ENCODE results near the gene WSB2. TPM values are rescaled to one million over a fixed set of nuclear protein-coding genes. Genes with fewer than 3 reads are reported as not detected.
A peak's percentile ranks its signal among the peaks of the same experiment; 100 is the strongest.

Gene WSB2
- total RNA-seq (72.5 TPM), polyA plus RNA-seq (ENCODE audit: insufficient read depth, low read depth, low replicate concordance) (48.8 TPM)
- long read RNA-seq, donor 1, transcript WSB2-201 (9 exons, 2,646 nt) = major isoform, 9 of 10 reads
- long read RNA-seq, donor 1, partial matches to known transcripts = 0 of 10 reads
- long read RNA-seq, donor 1, other reads (novel, unspliced or antisense) = 0 of 10 reads
- long read RNA-seq, donor 2, transcript WSB2-201 (9 exons, 2,646 nt) = major isoform, 9 of 12 reads
- long read RNA-seq, donor 2, partial matches to known transcripts = 0 of 12 reads
- long read RNA-seq, donor 2, other reads (novel, unspliced or antisense) = 0 of 12 reads
- long read RNA-seq, donor 3, transcript WSB2-201 (9 exons, 2,646 nt) = major isoform, 14 of 15 reads
- long read RNA-seq, donor 3, partial matches to known transcripts = 0 of 15 reads
- long read RNA-seq, donor 3, other reads (novel, unspliced or antisense) = 0 of 15 reads
- long read RNA-seq, donor 4, transcript WSB2-201 (9 exons, 2,646 nt) = major isoform, 10 of 13 reads
- long read RNA-seq, donor 4, partial matches to known transcripts = 0 of 13 reads
- long read RNA-seq, donor 4, other reads (novel, unspliced or antisense) = 0 of 13 reads
- long read RNA-seq, donor 5, partial matches to known transcripts = 0 of 1 reads
- long read RNA-seq, donor 5, other reads (novel, unspliced or antisense) = 0 of 1 reads
- long read RNA-seq, donor 6, partial matches to known transcripts = 0 of 4 reads
- long read RNA-seq, donor 6, other reads (novel, unspliced or antisense) = 0 of 4 reads
- long read RNA-seq, donor 7, transcript WSB2-201 (9 exons, 2,646 nt) = major isoform, 44 of 69 reads
- long read RNA-seq, donor 7, partial matches to known transcripts = 18 of 69 reads
- long read RNA-seq, donor 7, other reads (novel, unspliced or antisense) = 4 of 69 reads
- long read RNA-seq, donor 8, transcript WSB2-201 (9 exons, 2,646 nt) = major isoform, 7 of 10 reads
- long read RNA-seq, donor 8, partial matches to known transcripts = 0 of 10 reads
- long read RNA-seq, donor 8, other reads (novel, unspliced or antisense) = 0 of 10 reads
- long read RNA-seq, donor 9, transcript WSB2-201 (9 exons, 2,646 nt) = major isoform, 8 of 12 reads
- long read RNA-seq, donor 9, partial matches to known transcripts = 0 of 12 reads
- long read RNA-seq, donor 9, other reads (novel, unspliced or antisense) = 0 of 12 reads
- long read RNA-seq, donor 10, partial matches to known transcripts = 0 of 4 reads
- long read RNA-seq, donor 10, other reads (novel, unspliced or antisense) = 0 of 4 reads

- no peak for TF ChIP-seq CTCF (IDR thresholded peaks at IDR 0.05; ENCODE audit: borderline replicate concordance, extremely low read depth, insufficient read depth)
- Histone ChIP-seq H3K9me3 (ENCODE audit: control insufficient read depth in 2 of 3, insufficient read depth in 1 of 3, low read length in 3 of 3) (no peaks in the 10 kb centered on the region), H3K4me1 (ENCODE audit: control insufficient read depth in 2 of 3, insufficient read depth in 2 of 3, low read depth in 1 of 3, low read length in 3 of 3) (peaks cover 0 to 13% (median 7%) of the 10 kb centered on the region in 3 donors), H3K27me3 (ENCODE audit: control insufficient read depth, insufficient read depth, low read length) (no peaks in the 10 kb centered on the region), H3K27ac (ENCODE audit: low read depth in 2 of 2, low read length in 2 of 2) (peak within 1 kb of the TSS; percentile 96 to 98), H3K9ac (ENCODE audit: low read length in 3 of 3) (peak within 1 kb of the TSS; percentile 57 to 98 (median 97)), H3K36me3 (ENCODE audit: control insufficient read depth in 2 of 3, insufficient read depth in 3 of 3, low read length in 3 of 3) (no peaks in the 10 kb centered on the region), H3K4me3 (ENCODE audit: low read length in 3 of 3) (peak within 1 kb of the TSS; percentile 79 to 95 (median 89))
- FAIRE-seq (no peak), DNase-seq (peak; percentile 68 to 93 (median 86))
- intact Hi-C loops (cut with DNase I) = no loop called here
Observed at GRCh38 chr12:118061011-118061872, at the start of gene WSB2. Gene WSB2 (minus strand): TSS chr12:118061179. CDS start chr12:118061048, 131 bp downstream.

GRCh38 chr12:118109088-118109487 lies 48.1 kb upstream of the WSB2 start:
- Histone ChIP-seq H3K36me3 (ENCODE audit: control insufficient read depth in 2 of 3, insufficient read depth in 3 of 3, low read length in 3 of 3) (no peaks in the 10 kb centered on the region), H3K27me3 (ENCODE audit: control insufficient read depth, insufficient read depth, low read length) (no peaks in the 10 kb centered on the region), H3K27ac (ENCODE audit: low read depth in 2 of 2, low read length in 2 of 2) (no peak overlapping the region), H3K9ac (ENCODE audit: low read length in 3 of 3) (no peak overlapping the region), H3K4me3 (ENCODE audit: low read length in 3 of 3) (no peak overlapping the region), H3K9me3 (ENCODE audit: control insufficient read depth in 2 of 3, insufficient read depth in 1 of 3, low read length in 3 of 3) (no peaks in the 10 kb centered on the region), H3K4me1 (ENCODE audit: control insufficient read depth in 2 of 3, insufficient read depth in 2 of 3, low read depth in 1 of 3, low read length in 3 of 3) (peaks cover 0 to 2% (median 0%) of the 10 kb centered on the region in 3 donors)
- intact Hi-C loops (cut with DNase I) = no loop called here
- FAIRE-seq (no peak), DNase-seq (no peak)
- no peak for TF ChIP-seq CTCF (IDR thresholded peaks at IDR 0.05; ENCODE audit: borderline replicate concordance, extremely low read depth, insufficient read depth)

- H3K27me3 ChIP-seq (ENCODE audit: control insufficient read depth, insufficient read depth, low read length) = no peaks in the 10 kb centered on the region
Observed at GRCh38 chr12:118107694-118108093, 46.7 kb upstream of the WSB2 start.

More at GRCh38 chr12:118107694-118108093, 46.7 kb upstream of the WSB2 start:
- Histone ChIP-seq H3K9ac (ENCODE audit: low read length in 3 of 3) (no peak overlapping the region), H3K9me3 (ENCODE audit: control insufficient read depth in 2 of 3, insufficient read depth in 1 of 3, low read length in 3 of 3) (no peaks in the 10 kb centered on the region), H3K4me3 (ENCODE audit: low read length in 3 of 3) (no peak overlapping the region), H3K27ac (ENCODE audit: low read depth in 2 of 2, low read length in 2 of 2) (no peak overlapping the region), H3K36me3 (ENCODE audit: control insufficient read depth in 2 of 3, insufficient read depth in 3 of 3, low read length in 3 of 3) (no peaks in the 10 kb centered on the region), H3K4me1 (ENCODE audit: control insufficient read depth in 2 of 3, insufficient read depth in 2 of 3, low read depth in 1 of 3, low read length in 3 of 3) (peaks cover 0 to 2% (median 0%) of the 10 kb centered on the region in 3 donors)
- FAIRE-seq (no peak), DNase-seq (no peak)
- no peak for TF ChIP-seq CTCF (IDR thresholded peaks at IDR 0.05; ENCODE audit: borderline replicate concordance, extremely low read depth, insufficient read depth)
- intact Hi-C loops (cut with DNase I) = no loop called here

All from kidney (tissue), 22 donors.